ENCODE results near the gene TMTC4.
"Not testable (repeated sequence)": the region's sequence is repeated elsewhere in the genome, so short reads cannot be mapped to it uniquely, and the experiment has no call there.

The TMTC4 gene

GRCh38 chr13:100633461-100633860, 41.1 kb downstream of the TMTC4 start:
- no peak for DNase-seq (ENCODE audit: low read depth in 1 of 2, low spot score in 1 of 2)

GRCh38 chr13:100630555-100630954, 44.0 kb downstream of the TMTC4 start:
- no peak for DNase-seq (ENCODE audit: low read depth in 1 of 2, low spot score in 1 of 2)

- DNase-seq (ENCODE audit: low read depth in 1 of 2, low spot score in 1 of 2), result no peak
These were observed 47.5 kb downstream of the TMTC4 start for GRCh38 chr13:100627120-100627519.

DNA sequence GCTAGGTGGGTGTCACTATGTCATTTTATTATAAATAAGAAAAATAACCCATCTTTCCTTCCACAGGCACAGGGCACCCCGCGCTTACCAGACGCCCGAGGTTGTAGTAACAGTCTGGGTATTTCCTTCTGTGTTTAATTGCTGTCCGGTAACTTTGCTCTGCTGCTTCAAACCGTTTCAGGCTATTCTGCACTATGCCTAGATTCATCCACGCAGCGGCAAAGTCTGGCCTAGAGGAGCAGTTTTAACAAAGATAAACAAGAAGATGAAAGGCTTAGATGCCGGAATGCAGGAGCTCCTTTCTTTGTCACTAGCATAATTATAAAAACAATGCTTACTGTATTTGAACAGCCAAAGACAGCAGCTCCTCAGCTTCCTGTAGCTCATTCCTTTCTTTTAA, 49.1 kb downstream of the TMTC4 start:
- DNase-seq (ENCODE audit: low read depth in 1 of 2, low spot score in 1 of 2), result no peak

DNA sequence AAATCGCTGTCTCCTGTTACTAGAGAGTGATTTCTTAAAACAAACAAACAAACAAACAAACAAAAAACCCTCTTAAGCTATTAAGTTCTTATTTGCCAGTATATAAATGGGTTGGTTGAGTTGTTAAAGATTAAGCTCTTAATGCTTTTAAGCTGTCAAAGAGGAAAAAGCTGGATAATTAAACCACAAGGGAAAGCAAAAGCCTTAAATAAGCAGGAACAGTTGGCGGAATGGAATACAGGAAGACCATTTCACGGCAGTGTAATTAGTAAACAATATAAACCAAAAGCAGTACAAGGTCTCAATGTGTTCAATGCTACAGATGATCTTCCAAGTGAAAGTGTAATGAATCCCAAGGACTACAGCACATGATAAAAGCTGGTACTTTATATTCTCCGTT, 53.8 kb downstream of the TMTC4 start:
- no peak for DNase-seq (ENCODE audit: low read depth in 1 of 2, low spot score in 1 of 2)

DNA sequence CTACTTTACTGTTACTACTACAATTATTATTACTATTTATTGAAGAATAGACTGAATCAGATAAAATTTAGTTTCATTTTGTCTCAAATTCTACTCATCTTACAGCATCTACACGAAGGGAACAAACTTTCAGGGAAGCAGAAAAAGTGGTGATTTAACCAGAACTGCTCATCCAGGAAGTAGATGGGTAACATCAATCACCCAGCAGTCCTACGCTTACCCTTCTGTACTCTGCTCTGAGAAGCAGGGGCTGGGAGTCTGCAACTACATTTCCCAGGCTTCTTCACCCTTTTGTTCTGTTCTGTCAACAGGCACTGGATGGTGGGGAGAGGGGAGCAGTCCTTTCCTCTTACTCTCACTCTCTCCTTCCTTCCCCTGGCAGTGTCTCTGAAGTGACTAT, 54.7 kb downstream of the TMTC4 start:
- no peak for DNase-seq (ENCODE audit: low read depth in 1 of 2, low spot score in 1 of 2)

- not testable (repeated sequence) for DNase-seq (ENCODE audit: low read depth in 1 of 2, low spot score in 1 of 2)
These were observed 55.7 kb downstream of the TMTC4 start for GRCh38 chr13:100618897-100619296.

DNA sequence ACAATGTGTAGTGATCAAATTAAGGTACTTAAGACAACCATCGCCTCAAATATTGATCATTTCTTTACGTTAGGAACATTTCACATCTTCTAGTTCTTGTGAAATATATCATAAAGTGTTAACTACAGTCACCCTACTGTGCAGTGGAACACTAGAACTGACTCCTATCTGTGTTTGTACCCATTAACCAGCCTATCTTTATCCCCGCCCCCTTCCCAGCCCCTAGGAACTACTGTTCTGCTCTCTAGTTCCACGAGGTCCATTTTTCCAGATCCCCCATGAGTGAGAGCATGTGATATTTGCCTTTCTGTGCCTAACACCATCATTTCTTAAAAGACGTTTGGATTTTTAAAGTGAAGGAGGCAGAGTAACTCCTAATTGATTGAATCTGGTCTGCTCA, 61.6 kb downstream of the TMTC4 start:
- no peak for DNase-seq (ENCODE audit: low read depth in 1 of 2, low spot score in 1 of 2)

- no peak for DNase-seq (ENCODE audit: low read depth in 1 of 2, low spot score in 1 of 2)
These were observed 62.7 kb downstream of the TMTC4 start for GRCh38 chr13:100611678-100612492.

- no peak for DNase-seq (ENCODE audit: low read depth in 1 of 2, low spot score in 1 of 2)
These were observed 63.9 kb downstream of the TMTC4 start for GRCh38 chr13:100610391-100611347.

- DNase-seq (ENCODE audit: low read depth in 1 of 2, low spot score in 1 of 2), result no peak
These were observed 65.7 kb downstream of the TMTC4 start for GRCh38 chr13:100608906-100609305.

- DNase-seq (ENCODE audit: low read depth in 1 of 2, low spot score in 1 of 2), result no peak
These were observed 66.1 kb downstream of the TMTC4 start for GRCh38 chr13:100608489-100608888.

DNA sequence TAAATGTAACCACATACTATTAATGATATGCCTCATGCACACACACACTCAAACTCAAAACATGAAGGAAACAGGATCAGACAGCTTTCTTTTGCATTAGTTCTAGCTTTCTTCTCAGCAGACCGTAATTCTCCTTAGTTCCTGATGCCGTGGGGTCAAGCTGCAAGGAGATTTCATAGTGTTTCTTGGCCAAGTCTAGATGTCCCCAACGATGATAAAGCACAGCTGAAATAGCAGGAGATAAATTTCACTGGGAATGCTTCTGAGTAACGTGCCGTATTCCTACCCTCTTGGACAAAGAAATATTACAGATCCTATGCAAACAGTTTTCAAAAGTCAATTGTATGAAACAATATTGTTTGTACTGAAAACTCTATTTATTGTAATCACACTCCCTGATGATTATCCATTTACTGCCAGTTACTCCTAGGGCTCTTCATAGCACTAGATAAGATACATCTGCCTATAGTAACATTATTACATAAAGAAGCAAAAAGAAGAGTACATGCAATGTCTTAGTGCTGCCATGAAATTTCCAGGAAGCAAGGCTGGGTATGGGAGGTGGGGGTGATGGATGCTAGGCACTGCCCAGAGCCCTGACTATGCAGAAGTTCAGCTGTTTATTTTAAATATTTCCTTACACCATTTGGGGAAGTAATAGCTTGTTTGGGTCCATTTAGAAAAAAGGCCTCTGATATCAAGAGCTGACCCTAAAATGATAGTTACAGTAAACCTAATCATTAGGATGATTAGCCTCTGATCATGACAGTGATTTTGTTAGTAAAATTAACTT, 69.5 kb downstream of the TMTC4 start:
- no peak for DNase-seq (ENCODE audit: low read depth in 1 of 2, low spot score in 1 of 2)

GRCh38 chr13:100602493-100603111, 72.0 kb downstream of the TMTC4 start:
- DNase-seq (ENCODE audit: low read depth in 1 of 2, low spot score in 1 of 2), result no peak

- DNase-seq (ENCODE audit: low read depth in 1 of 2, low spot score in 1 of 2), result no peak
These were observed 72.9 kb downstream of the TMTC4 start for GRCh38 chr13:100601716-100602115.

- DNase-seq (ENCODE audit: low read depth in 1 of 2, low spot score in 1 of 2), result no peak
These were observed 73.7 kb downstream of the TMTC4 start for GRCh38 chr13:100600915-100601314.

- DNase-seq (ENCODE audit: low read depth in 1 of 2, low spot score in 1 of 2), result no peak
These were observed 74.1 kb downstream of the TMTC4 start for GRCh38 chr13:100600461-100600860.

- no peak for DNase-seq (ENCODE audit: low read depth in 1 of 2, low spot score in 1 of 2)
These were observed 77.3 kb downstream of the TMTC4 start for GRCh38 chr13:100597253-100597652.

DNA sequence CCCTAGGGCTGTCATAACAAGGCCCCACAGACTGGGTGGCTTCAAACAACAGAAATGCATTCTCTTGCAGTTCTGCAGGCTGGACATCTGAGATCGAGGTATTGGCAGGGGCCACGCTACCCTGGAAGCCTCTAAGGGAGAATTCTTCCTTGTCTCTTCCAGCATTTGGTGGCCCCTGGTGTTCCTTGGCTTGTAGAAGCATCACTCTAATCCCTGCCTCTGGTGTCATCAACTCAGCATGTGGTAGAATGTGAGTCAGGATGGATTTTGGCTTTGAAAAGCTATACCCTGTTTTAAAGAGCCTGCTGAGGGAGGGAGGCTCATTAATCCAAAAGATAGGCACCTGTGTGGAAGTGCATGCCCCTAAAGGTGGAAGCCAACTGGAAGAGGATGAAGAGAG, 78.1 kb downstream of the TMTC4 start:
- no peak for DNase-seq (ENCODE audit: low read depth in 1 of 2, low spot score in 1 of 2)

DNA sequence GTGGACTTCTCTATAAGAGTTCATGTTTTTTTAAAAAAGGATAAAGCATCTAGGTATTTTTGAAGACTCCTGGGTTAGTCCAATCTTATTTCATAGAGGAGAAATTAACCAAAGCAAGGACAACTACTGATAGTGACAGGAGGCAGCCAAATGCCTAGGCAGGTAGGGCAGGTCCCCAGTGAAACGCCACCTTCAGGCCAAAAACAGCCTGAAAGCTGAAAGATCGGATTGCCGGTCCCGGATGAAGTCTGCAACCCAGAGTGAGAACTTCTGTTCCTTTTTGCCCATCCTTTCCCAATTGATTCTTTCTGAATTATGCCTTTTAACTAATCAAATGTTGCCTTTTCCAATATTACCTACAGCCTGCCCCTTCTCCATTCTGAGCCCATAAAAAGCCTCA, 79.9 kb downstream of the TMTC4 start:
- DNase-seq (ENCODE audit: low read depth in 1 of 2, low spot score in 1 of 2), result no peak

GRCh38 chr13:100594255-100594654, 80.3 kb downstream of the TMTC4 start:
- no peak for DNase-seq (ENCODE audit: low read depth in 1 of 2, low spot score in 1 of 2)

Measured in stimulated activated CD4-positive, alpha-beta T cell treated with anti-CD3 and anti-CD28 coated beads, Interleukin-15, amount 100 ng/mL, for 1 hour (primary cell).